GM10266 (cell line): Measurements from ENCODE around the gene TSPAN17.

ENCODE experiments used
- DNase-seq: peaks from one replicate; pipeline ENCODE4 v3.0.0; 2012; ENCODE audit errors: extremely low spot score
- CTCF ChIP-seq: IDR thresholded peaks from 2 replicates; pipeline ENCODE4 v1.5.1; 2012; ENCODE audit warnings: mild to moderate bottlenecking, low read depth; ENCODE audit not compliant: control insufficient read depth, insufficient read depth; ENCODE audit errors: missing control alignments

The TSPAN17 gene

GRCh38 chr5:176648474-176649194 lies 1.4 kb downstream of the TSPAN17 start:
- no peak for TF ChIP-seq CTCF
- no peak for DNase-seq

GRCh38 chr5:176650354-176650884 lies 3.1 kb downstream of the TSPAN17 start:
- no peak for DNase-seq
- TF ChIP-seq CTCF = no peak

GRCh38 chr5:176651472-176651980 lies 4.2 kb downstream of the TSPAN17 start:
- DNase-seq = no peak
- TF ChIP-seq CTCF = no peak

- no peak for TF ChIP-seq CTCF
- no peak for DNase-seq
Observed at GRCh38 chr5:176652136-176652535, 4.9 kb downstream of the TSPAN17 start.

- no peak for TF ChIP-seq CTCF
- DNase-seq = no peak
Observed at GRCh38 chr5:176653401-176654385, 6.4 kb downstream of the TSPAN17 start.

GRCh38 chr5:176654856-176655255 lies 7.6 kb downstream of the TSPAN17 start:
- DNase-seq = no peak
- TF ChIP-seq CTCF = no peak
